HFFc6 (cell line): ENCODE results near the gene INPP4A. TPM values are rescaled to one million over a fixed set of nuclear protein-coding genes. Genes with fewer than 3 reads are reported as not detected.

Source experiments
- DNase-seq: peaks from one replicate; pipeline ENCODE4 v3.0.0-alpha.2; 2018
- H3K27ac Mint-ChIP-seq: 2 replicates; pipeline ENCODE4 v1.8.0; 2020; ENCODE audit warnings: mild to moderate bottlenecking, mixed read lengths
- H3K27me3 Mint-ChIP-seq: 2 replicates; pipeline ENCODE4 v1.8.0; 2021; ENCODE audit warnings: mild to moderate bottlenecking, moderate library complexity, mixed read lengths; ENCODE audit not compliant: insufficient read depth
- H3K36me3 Mint-ChIP-seq: 2 replicates; pipeline ENCODE4 v1.8.0; 2021; ENCODE audit warnings: low read depth, mixed read lengths
- H3K4me1 Mint-ChIP-seq: 2 replicates; pipeline ENCODE4 v1.8.0; 2020; ENCODE audit warnings: low read depth, mixed read lengths
- H3K4me3 Mint-ChIP-seq: 2 replicates; pipeline ENCODE4 v1.8.0; 2020; ENCODE audit warnings: mild to moderate bottlenecking, moderate library complexity, mixed read lengths
- H3K9me3 Mint-ChIP-seq: 2 replicates; pipeline ENCODE4 v1.8.0; 2020; ENCODE audit warnings: mild to moderate bottlenecking, mixed read lengths
- total RNA-seq, 6 experiments: library from RNA; stranded (reverse); fragmentation: NEBNext Ultra II Directional; extraction: Animal tissue kit (Norgen Biotek cat#: 25700); gene quantifications; 2 replicates in 1 of 6; 3 replicates in 5 of 6; pipeline ENCODE4 v1.2.3, GENCODE V29; 2021
- TF ChIP-seq, protein P1 (sequence below): fragments of 200-600 bp; sonication (generic); IDR thresholded peaks from 2 replicates; pipeline ENCODE4 v1.5.0; 2021; ENCODE audit warnings: antibody characterized with exemption, mild to moderate bottlenecking

The INPP4A gene
- total RNA-seq, 6 experiments from 2014 or later = 15.8 to 19.4 (median 18.2) TPM

- TF ChIP-seq, protein P1, sequence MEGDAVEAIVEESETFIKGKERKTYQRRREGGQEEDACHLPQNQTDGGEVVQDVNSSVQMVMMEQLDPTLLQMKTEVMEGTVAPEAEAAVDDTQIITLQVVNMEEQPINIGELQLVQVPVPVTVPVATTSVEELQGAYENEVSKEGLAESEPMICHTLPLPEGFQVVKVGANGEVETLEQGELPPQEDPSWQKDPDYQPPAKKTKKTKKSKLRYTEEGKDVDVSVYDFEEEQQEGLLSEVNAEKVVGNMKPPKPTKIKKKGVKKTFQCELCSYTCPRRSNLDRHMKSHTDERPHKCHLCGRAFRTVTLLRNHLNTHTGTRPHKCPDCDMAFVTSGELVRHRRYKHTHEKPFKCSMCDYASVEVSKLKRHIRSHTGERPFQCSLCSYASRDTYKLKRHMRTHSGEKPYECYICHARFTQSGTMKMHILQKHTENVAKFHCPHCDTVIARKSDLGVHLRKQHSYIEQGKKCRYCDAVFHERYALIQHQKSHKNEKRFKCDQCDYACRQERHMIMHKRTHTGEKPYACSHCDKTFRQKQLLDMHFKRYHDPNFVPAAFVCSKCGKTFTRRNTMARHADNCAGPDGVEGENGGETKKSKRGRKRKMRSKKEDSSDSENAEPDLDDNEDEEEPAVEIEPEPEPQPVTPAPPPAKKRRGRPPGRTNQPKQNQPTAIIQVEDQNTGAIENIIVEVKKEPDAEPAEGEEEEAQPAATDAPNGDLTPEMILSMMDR = no peak
- Mint-ChIP-seq H3K36me3 (0 out of 2 replicates have a peak, but pooled peaks cover 4% of the 10 kb centered on the region), H3K27me3 (peaks cover 1% of the 10 kb centered on the region; the same call in 1 of the 2 replicates), H3K4me3 (no peak overlapping the region), H3K4me1 (peaks cover 24% of the 10 kb centered on the region), H3K27ac (no peak overlapping the region), H3K9me3 (no peaks in the 10 kb centered on the region)
- no peak for DNase-seq
Measured at GRCh38 chr2:98468621-98469236, 24.1 kb downstream of the INPP4A start.

- no peak overlapping the region for H3K4me3 Mint-ChIP-seq
- no peak for DNase-seq
- H3K27ac Mint-ChIP-seq = no peak overlapping the region
- peaks cover 1% of the 10 kb centered on the region; the same call in 1 of the 2 replicates for H3K27me3 Mint-ChIP-seq
- TF ChIP-seq, protein P1 = no peak
- H3K9me3 Mint-ChIP-seq = no peaks in the 10 kb centered on the region
- H3K4me1 Mint-ChIP-seq = peaks cover 27% of the 10 kb centered on the region
- H3K36me3 Mint-ChIP-seq = 0 out of 2 replicates have a peak, but pooled peaks cover 4% of the 10 kb centered on the region
Measured at GRCh38 chr2:98469862-98470544, 25.3 kb downstream of the INPP4A start.

- peaks cover 1% of the 10 kb centered on the region for H3K27me3 Mint-ChIP-seq
- H3K4me1 Mint-ChIP-seq = peaks cover 24% of the 10 kb centered on the region
- no peaks in the 10 kb centered on the region for H3K9me3 Mint-ChIP-seq
- no peak for DNase-seq
- 0 out of 2 replicates have a peak, but pooled peaks cover 4% of the 10 kb centered on the region for H3K36me3 Mint-ChIP-seq
- no peak overlapping the region for H3K4me3 Mint-ChIP-seq
- no peak overlapping the region for H3K27ac Mint-ChIP-seq
- TF ChIP-seq, protein P1 = no peak
Measured at GRCh38 chr2:98470851-98471255, 26.2 kb downstream of the INPP4A start.

GRCh38 chr2:98471402-98472131, 26.9 kb downstream of the INPP4A start:
- H3K4me1 Mint-ChIP-seq = peaks cover 16% of the 10 kb centered on the region
- no peak for DNase-seq
- H3K36me3 Mint-ChIP-seq = 0 out of 2 replicates have a peak, but pooled peaks cover 4% of the 10 kb centered on the region
- no peaks in the 10 kb centered on the region for H3K9me3 Mint-ChIP-seq
- H3K27me3 Mint-ChIP-seq = peaks cover 1% of the 10 kb centered on the region
- TF ChIP-seq, protein P1 = no peak
- H3K4me3 Mint-ChIP-seq = no peak overlapping the region
- H3K27ac Mint-ChIP-seq = no peak overlapping the region

GRCh38 chr2:98472132-98472650, 27.5 kb downstream of the INPP4A start:
- H3K36me3 Mint-ChIP-seq = 0 out of 2 replicates have a peak, but pooled peaks cover 3% of the 10 kb centered on the region
- no peak for DNase-seq

More at GRCh38 chr2:98472132-98472650, 27.5 kb downstream of the INPP4A start:
- peaks cover 13% of the 10 kb centered on the region for H3K4me1 Mint-ChIP-seq
- no peak overlapping the region for H3K27ac Mint-ChIP-seq
- no peak overlapping the region for H3K4me3 Mint-ChIP-seq
- H3K9me3 Mint-ChIP-seq = no peaks in the 10 kb centered on the region
- H3K27me3 Mint-ChIP-seq = no peaks in the 10 kb centered on the region; the same call in 1 of the 2 replicates
- TF ChIP-seq, protein P1 = no peak
